DLD1 (cell line): Measurements from ENCODE around the gene ADGRL3.

ENCODE experiments used
- in situ Hi-C: cut with HindIII; loops from 2 replicates; pipeline ENCODE4 v1.10.0; 2017; ENCODE audit warnings: low sequenced_read_pairs

ADGRL3 gene

DNA sequence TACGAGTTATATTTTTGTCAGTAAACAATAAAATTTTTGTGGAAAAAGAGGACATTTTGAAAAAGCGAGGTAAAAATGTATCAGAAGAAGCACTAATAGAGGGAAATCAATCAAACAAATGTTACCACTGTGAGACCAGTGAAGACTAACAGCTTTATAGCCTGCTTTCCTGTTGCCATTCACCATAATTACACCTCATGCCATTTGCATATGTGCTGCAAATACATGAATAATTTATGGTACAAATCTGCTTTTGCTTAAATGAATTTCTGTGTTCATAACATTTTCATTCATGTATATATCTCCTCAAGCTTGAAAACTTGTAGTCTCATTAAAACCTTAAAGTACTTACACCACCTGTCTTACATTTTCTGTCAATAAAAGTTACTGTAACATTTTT is 830.8 kb downstream of the ADGRL3 start:
- in situ Hi-C loops, result no loop called here

DNA sequence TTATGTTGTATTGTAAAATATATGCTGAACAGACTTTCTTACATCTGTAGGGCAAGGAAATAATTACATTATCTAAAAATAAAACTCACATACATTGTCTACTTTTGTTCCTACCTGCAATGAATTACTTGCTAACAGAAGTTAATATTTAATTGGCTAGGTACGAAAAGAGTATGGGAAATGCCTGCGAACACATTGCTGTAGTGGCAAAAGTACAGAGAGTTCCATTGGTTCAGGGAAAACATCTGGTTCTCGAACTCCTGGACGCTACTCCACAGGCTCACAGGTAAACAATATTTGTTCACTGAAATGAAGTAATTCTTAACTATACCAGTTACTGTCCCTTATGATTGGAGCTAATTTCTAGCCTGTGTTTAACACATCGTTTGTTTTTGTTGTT is 837.4 kb downstream of the ADGRL3 start:
- in situ Hi-C loops, result no loop called here

DNA sequence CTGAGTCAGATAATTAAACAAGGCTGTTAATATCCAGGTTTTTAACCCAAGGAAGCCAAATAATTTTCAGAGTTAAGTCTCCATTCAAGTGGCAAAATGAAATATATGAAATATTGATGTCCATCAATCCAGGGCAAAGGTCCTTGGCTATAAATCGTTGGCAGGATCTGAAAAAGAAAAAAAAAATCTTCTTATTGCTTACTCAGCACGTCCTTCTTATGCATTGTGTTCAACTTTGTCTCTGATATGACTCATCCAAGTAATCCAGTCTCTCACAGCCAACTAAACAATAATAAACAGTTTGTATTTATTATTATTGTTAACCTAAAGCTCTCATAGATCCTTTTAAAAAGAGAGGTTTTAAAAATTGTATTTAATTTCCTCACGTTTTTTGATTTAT is 851.2 kb downstream of the ADGRL3 start:
- in situ Hi-C loops, result no loop called here

DNA sequence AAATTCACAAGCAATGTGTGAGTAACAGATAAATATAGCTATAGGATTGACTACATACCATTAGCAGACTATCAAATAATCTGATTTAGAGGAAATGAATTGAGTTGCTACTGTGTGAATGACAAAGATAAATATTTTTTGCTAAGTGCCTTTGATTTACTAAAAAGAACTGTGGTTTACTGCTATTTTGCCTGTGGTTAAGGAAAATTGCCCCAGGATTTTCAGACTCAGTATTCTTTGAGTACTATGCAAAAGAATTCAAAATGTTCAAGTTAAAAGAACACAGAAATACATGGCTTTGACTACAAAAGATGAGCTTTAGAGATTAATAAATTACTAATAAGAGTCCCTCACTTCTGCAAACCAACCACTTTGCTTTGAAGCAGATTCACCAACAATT is 853.8 kb downstream of the ADGRL3 start:
- in situ Hi-C loops, result no loop called here

DNA sequence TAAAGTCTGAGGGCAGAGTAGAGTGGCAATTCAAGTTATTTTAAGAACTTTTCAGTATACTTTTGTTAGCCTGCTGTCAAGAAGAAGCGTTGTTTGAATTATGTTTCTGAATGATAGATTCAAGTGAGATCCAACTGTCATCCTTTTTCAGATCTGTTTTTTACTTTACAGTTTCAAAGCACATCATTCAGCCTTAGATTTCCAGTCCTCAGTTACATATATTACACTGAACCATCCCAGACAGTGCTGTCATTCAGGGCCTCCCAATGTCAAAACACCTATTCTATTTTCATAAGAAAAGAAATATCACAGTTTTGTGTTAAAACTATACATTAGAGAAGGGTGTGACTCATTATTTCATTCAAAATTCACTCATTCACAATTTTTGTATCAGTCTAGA is 856.9 kb downstream of the ADGRL3 start:
- in situ Hi-C loops, result no loop called here

DNA sequence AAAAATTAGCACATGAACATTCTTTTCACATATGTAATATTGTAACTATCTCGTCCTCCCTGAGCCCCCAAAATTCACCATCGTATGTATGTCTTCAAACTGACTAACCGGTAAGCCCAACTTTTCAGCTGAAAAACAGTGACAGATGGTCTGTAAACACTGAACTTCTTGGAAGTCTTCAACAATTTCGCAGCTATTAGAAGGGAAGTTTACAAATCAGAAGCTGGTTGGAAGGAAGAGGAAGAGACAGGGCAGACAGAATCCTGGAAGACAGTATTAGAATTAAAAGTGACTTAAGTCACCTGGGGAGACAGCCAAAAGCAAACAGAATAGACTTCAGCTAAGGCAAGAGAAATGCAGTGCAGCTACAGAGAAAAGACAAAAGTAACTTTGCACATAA is 858.4 kb downstream of the ADGRL3 start:
- in situ Hi-C loops, result no loop called here

DNA sequence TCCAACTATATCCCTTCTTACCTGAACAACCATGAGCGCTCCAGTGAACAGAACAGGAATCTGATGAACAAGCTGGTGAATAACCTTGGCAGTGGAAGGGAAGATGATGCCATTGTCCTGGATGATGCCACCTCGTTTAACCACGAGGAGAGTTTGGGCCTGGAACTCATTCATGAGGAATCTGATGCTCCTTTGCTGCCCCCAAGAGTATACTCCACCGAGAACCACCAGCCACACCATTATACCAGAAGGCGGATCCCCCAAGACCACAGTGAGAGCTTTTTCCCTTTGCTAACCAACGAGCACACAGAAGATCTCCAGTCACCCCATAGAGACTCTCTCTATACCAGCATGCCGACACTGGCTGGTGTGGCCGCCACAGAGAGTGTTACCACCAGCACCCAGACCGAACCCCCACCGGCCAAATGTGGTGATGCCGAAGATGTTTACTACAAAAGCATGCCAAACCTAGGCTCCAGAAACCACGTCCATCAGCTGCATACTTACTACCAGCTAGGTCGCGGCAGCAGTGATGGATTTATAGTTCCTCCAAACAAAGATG is 870.2 kb downstream of the ADGRL3 start:
- in situ Hi-C loops, result no loop called here

DNA sequence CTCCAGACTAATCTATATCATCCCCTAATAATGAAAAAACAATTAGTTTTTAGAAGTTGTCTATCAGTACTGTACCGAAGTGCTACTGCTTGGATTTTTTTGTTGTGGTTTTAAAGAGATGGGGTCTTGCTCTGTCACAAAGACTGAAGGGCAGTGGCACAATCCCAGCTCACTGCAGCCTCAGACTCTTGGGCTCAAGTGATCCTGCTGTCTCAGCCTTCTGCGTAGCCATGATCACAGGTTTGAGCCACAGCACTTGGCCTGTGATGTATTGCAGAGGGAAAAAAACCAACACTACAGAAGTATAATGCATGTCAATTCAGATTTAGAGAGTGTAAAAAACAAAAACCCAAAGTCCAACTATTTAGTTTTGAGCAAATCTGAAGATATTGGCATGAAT is 875.0 kb downstream of the ADGRL3 start:
- in situ Hi-C loops, result no loop called here

DNA sequence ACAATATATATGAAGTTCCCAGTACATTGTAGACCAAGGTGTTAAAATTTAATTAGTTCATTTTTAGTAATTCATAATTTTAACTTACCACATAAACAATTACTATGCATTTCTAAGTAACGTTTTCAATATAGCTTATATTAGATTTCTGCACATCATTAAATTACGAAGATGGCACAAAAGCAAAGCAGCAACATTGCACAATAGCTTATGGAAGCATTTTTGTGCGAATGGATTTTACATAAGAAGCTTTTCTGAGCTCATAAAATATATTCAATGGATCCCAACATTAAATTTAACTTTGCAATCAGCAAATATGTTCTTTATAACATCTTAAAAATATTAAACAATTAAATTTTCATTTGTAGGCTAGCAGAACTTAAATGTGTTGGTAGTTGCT is 875.4 kb downstream of the ADGRL3 start:
- in situ Hi-C loops, result no loop called here

DNA sequence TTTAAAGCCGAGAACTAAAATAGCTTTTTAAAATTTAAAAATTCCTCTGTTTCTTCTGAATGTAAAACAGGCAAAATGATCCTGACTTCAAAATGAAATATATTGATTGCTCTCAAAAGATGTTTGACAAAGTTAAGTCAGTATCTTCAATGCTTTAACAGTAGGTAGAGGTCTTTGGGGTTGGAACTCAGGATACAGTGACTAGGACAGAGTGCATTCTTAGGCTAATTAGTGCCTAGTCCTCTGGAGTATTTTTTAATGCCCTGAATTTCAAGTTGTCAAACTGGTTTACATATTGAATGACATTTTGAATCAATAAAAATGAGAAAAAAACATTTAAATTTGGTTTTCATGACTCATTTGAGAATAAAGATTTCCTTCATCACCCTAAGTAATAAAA is 877.3 kb downstream of the ADGRL3 start:
- in situ Hi-C loops, result no loop called here

DNA sequence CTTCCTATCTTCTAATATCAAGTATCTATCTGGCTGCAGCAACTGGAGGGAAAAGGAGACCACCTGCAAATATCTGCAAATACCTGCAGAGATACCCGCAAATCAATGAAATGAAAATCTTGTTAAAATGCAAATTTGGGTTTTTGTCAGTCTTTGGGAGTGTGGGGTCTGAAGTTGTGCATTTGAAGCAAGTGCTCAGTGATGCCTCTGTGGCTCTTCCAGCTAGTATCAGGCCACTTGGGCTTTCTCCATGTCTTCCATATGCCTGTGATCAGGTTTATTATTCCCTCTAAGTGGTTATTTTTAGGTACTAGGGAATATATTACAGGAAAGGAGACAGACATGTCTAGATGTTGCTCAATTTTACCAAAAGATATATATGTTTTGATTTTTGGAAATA is 880.3 kb downstream of the ADGRL3 start:
- in situ Hi-C loops, result no loop called here

DNA sequence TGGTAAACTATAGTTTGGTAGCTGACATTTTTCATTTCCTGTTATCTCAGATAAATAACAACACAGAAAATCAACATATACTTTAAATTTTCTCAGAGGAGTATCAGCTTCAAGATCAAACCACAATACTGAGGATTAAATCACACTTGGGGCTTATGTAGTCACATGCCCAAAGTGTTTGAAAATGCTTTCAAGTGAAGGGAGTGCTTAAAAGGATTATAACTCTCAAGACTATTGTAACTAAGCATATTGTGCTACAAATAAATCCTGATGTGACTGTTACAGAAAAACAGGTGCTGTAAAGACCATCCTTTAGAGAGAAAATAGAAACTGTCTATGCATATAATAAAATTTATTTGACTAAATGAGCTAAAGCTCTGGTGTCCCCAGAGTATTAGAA is 887.6 kb downstream of the ADGRL3 start:
- in situ Hi-C loops, result no loop called here

DNA sequence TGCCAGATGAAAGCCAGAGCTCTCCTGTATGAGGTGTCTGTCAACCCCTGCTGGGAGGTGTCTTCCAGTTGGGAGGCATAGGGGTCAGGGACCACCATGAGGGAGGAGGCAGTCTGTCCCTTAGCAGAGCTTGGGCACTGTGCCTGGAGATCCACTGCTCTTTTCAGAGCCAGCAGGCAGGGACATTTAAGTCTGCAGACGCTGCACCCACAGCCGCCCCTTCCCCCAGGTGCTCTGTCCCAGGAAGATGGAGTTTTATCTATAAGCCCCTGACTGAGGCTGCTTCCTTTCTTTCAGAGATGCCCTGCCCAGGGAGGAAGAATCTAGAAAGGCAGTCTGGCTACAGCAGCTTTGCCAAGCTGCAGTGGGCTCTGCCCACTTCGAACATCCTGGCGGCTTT is 893.6 kb downstream of the ADGRL3 start:
- in situ Hi-C loops, result no loop called here

DNA sequence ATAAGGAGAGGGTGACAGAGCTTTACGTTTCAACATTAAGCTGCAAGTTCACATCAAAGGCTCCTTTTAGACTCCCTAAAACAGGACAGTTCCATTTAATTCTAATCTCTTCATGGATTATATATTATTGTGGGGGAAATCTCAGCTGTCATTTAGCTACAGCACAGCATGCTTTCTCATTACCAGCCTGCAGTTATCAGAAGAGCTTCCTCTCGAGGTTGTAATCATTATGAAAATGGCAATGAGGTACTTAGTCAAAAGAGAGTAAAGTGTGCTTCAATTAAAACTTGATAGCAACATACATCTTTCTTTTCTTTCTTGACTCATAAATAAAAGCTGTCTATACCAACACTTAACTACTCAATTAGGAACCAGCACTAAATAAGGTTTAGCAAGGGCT is 896.8 kb downstream of the ADGRL3 start:
- in situ Hi-C loops, result no loop called here

DNA sequence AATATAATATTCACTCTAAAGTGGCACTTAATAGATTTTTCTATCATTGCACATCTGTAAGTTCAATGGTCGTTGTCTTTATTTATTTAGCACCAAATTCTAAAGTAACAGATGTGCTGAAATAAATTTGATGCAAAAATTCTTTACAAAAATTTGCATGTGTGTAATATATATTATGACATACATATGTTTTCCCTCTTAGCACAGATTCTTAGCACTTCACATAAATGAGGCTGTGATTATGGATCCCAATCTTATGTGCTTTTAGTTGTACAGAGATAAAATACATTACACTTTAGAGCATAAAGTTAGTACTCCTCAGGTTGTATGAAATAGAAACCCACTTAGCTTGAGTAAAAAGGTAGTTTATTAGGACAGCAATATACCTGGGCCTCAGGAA is 915.1 kb downstream of the ADGRL3 start:
- in situ Hi-C loops, result no loop called here

DNA sequence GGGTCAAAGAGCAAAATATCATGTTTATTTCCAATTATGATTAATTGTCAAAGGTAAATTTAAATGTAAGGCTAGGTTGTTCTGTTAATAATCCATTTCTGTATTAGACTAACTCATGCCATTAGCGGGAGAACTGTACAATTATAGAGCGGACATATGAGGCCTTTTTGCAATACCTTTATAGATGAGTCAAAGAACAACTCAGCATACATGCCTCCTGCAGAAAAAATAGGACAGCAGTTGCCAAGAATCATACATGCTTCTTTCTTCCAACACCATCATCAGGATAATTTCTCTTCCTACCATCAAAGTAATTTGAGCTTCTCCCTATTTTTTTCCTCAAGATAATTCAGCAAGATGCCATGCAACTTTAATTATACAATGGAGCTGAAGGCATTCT is 917.8 kb downstream of the ADGRL3 start:
- in situ Hi-C loops, result no loop called here

DNA sequence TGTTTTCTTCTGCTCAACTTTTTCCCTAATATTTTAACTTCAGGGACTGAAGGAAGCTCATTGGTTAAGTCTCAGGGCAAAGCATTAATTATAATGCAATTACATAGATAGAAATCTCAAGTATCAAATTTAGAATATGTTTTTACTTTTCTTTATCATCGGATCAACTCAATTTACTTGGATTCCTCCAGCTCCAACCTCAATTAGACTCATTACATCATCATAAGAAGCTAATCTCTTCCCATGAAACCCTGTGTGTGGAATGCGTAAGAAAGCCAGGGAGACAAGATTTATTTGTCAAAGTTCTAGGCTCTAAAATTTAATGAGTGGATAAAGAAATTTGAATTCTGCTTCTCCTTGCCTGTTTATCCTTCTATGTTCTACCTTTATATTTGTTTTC is 918.4 kb downstream of the ADGRL3 start:
- in situ Hi-C loops, result no loop called here

DNA sequence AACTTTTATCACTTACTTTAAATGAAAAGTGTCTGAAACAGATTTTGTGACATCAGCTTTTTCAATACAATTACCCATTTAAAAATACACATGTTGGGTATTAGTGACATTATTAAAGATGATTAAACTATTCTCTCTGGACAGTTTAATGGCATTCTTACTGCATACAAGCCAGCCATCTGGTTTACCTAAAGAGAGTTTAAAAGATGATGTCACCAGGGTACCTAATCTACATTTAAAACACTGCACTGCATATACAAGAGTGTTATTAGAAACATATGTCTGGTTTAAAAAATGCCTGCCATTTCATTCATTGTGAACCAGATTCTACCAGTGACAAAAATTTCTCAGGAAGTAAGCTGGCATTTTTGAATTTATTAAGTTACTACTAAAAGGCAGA is 919.1 kb downstream of the ADGRL3 start:
- in situ Hi-C loops, result no loop called here

DNA sequence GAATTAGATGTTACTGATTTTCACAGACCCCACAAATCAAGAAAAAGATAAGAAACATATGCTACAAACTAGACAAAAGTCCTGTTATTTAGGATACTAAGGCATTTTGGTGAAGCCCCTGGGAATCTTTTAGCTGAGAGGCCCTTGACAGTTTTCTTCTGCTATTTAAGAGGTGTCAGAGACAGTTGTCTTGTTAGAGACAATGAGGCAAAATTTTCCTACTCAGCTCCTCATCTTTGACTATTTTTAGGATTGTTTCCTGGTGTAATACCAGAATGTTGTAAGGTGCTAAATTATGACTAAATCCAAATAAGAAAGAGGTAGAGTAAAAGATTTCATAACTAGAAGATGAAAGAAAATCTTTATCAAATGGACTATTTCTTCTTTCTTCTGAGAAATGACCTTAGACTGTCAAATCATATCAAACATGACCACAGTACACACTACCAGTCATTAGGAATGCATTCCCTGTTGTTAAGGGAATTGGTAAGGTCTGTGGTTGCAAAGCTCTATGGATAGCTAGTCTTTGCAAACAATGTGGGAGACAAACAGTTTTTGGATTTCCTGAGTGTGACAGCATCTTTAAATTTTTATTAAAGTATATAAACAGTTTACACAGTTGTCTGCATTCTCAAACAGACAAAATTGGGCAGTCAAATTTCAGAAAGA is 926.1 kb downstream of the ADGRL3 start:
- in situ Hi-C loops, result no loop called here
